K562 (cell line): ENCODE results near the gene GADD45B. TPM values are rescaled to one million over a fixed set of nuclear protein-coding genes. Genes with fewer than 3 reads are reported as not detected.

ENCODE experiments used
- ATAC-seq: fragments of 200-7000 bp; cut with Tn5 transposase; 3 replicates; pipeline ENCODE4 v1.9.1; 2020; ENCODE audit warnings: moderate library complexity
- BruUV-seq: library from RNA; stranded (reverse); fragments of 400-500 nt; replicated peaks from 2 replicates; lab custom pipeline; 2021; lab: Mats Ljungman, UMichigan
- CTCF ChIA-PET: fragments of 300-600 bp; formaldehyde crosslinking; extraction: SDS; loops from one replicate; lab custom pipeline; 2021; ENCODE audit warnings: low intra/inter-chr PET ratio; lab: Yijun Ruan, JAX
- POLR2A ChIA-PET: fragments of 300-600, 350-650 bp; sonication (Branson Sonifier 250); formaldehyde crosslinking; extraction: SDS; loops from one replicate; lab custom pipeline; 2021; ENCODE audit warnings: antibody characterized with exemption, inconsistent platforms; lab: Yijun Ruan, JAX
- DNase-seq, 4 experiments: peaks; one replicate each; pipeline versions ENCODE4 v3.0.0 to v3.0.0-alpha.2; 2011 to 2018; ENCODE audit warnings: low spot score in 3 of 4, mixed read lengths in 3 of 4; ENCODE audit errors: extremely low read depth in 1 of 4
- FAIRE-seq: peaks from 2 replicates; lab custom pipeline; 2011; peaks lifted over from hg19 to GRCh38; lab: Jason Lieb, UNC
- H2AFZ ChIP-seq: 2 replicates; pipeline ENCODE4 v1.6.0; 2011; ENCODE audit warnings: low read depth, low read length, control low read depth, inconsistent platforms
- H3K27ac ChIP-seq: fragments of 200-600 bp; 3 replicates; pipeline ENCODE4 v1.8.0; 2011; ENCODE audit warnings: low read depth, mild to moderate bottlenecking, control low read depth, inconsistent platforms, low read length, moderate library complexity, mixed read lengths; ENCODE audit errors: extremely low read depth
- H3K27me3 ChIP-seq, 2 experiments: fragments of 300-600 bp in 1 of 2; 2 replicates in 1 of 2; 3 replicates in 1 of 2; pipeline versions ENCODE4 v1.6.0 to v1.8.0; 2011; ENCODE audit warnings: inconsistent platforms in 2 of 2, low read length in 2 of 2, mild to moderate bottlenecking in 1 of 2, mixed read lengths in 1 of 2, moderate library complexity in 1 of 2; ENCODE audit not compliant: control insufficient read depth in 2 of 2, insufficient read depth in 2 of 2
- H3K36me3 ChIP-seq: fragments of 300-600 bp; 3 replicates; pipeline ENCODE4 v1.8.0; 2011; ENCODE audit warnings: mild to moderate bottlenecking, low read length, inconsistent platforms; ENCODE audit not compliant: control insufficient read depth, insufficient read depth
- H3K4me1 ChIP-seq, 2 experiments: fragments of 200-600 bp in 1 of 2; replicated peaks in 1 of 2; 2 replicates in 1 of 2; 3 replicates in 1 of 2; pipeline versions ENCODE4 v1.5.1 to v1.8.0; 2011; ENCODE audit warnings: inconsistent platforms in 2 of 2, low read length in 2 of 2, mild to moderate bottlenecking in 1 of 2, mixed read lengths in 1 of 2, moderate library complexity in 1 of 2; ENCODE audit not compliant: control insufficient read depth in 2 of 2, insufficient read depth in 2 of 2
- H3K4me2 ChIP-seq: 2 replicates; pipeline ENCODE4 v1.6.1; 2011; ENCODE audit warnings: low read length, control low read depth, inconsistent platforms, mixed read lengths; ENCODE audit not compliant: insufficient read depth
- H3K4me3 ChIP-seq: fragments of 200-600 bp; sonication (generic), shearing (Covaris generic); 2 replicates; pipeline ENCODE4 v1.5.1; 2016; ENCODE audit warnings: control low read depth, inconsistent platforms
- H3K79me2 ChIP-seq: fragments of 200-600 bp; 3 replicates; pipeline ENCODE4 v1.8.0; 2011; ENCODE audit warnings: low read length, inconsistent platforms; ENCODE audit not compliant: control insufficient read depth, insufficient read depth
- H3K9ac ChIP-seq, 2 experiments: 2 replicates each; pipeline versions ENCODE4 v1.6.0 to v1.6.1; 2011; ENCODE audit warnings: low read depth in 2 of 2, low read length in 2 of 2, control low read depth in 1 of 2, inconsistent platforms in 1 of 2, mild to moderate bottlenecking in 1 of 2, mixed read lengths in 1 of 2; ENCODE audit not compliant: insufficient read depth in 1 of 2
- H3K9me1 ChIP-seq: one replicate; pipeline ENCODE4 v1.6.0; 2011; ENCODE audit warnings: inconsistent platforms, mild to moderate bottlenecking, low read length, moderate library complexity; ENCODE audit not compliant: control insufficient read depth, insufficient read depth
- H3K9me3 ChIP-seq: replicated peaks from 2 replicates; pipeline ENCODE4 v1.5.1; 2011; ENCODE audit warnings: low read depth, low read length, inconsistent platforms; ENCODE audit not compliant: control insufficient read depth, insufficient read depth
- H4K20me1 ChIP-seq: replicated peaks from 2 replicates; pipeline ENCODE4 v1.6.1; 2011; ENCODE audit warnings: low read length, inconsistent platforms, mixed read lengths; ENCODE audit not compliant: control insufficient read depth, insufficient read depth
- CBX3 ChIP-seq, 2 experiments: IDR thresholded peaks; 1 replicate in 1 of 2; 2 replicates in 1 of 2; pipeline ENCODE4 v1.6.1; 2012; ENCODE audit warnings: inconsistent platforms in 2 of 2, low read length in 2 of 2, borderline replicate concordance in 1 of 2, control low read depth in 1 of 2
- CEBPB ChIP-seq: fragments of 450-650 bp; IDR thresholded peaks from 2 replicates; pipeline ENCODE4 v1.6.1; 2016; ENCODE audit warnings: missing genetic modification characterization, missing compliant biosample characterization
- CREM ChIP-seq: IDR thresholded peaks from 2 replicates; pipeline ENCODE4 v1.6.1; 2014; ENCODE audit warnings: antibody characterized with exemption, low read depth
- DACH1 ChIP-seq: fragments of 450-650 bp; IDR thresholded peaks from 2 replicates; pipeline ENCODE4 v1.6.1; 2018; ENCODE audit not compliant: partially characterized antibody
- FOSL1 ChIP-seq: fragments of 200-800 bp; sonication (Bioruptor generic); conservative IDR thresholded peaks from 2 replicates; pipeline ENCODE4 v1.6.1; 2016; ENCODE audit warnings: missing genetic modification characterization, missing compliant biosample characterization
- GABPA ChIP-seq: fragments of 200-800 bp; sonication (Bioruptor generic); conservative IDR thresholded peaks from 2 replicates; pipeline ENCODE4 v1.6.1; 2016; ENCODE audit warnings: low read depth, missing genetic modification characterization, missing compliant biosample characterization
- HIVEP1 ChIP-seq: fragments of 250-450 bp; sonication (Bioruptor Pico); IDR thresholded peaks from 2 replicates; pipeline ENCODE4 v1.4.0; 2020; ENCODE audit warnings: mild to moderate bottlenecking
- TEAD1 ChIP-seq, 2 experiments: fragments of 450-650 bp in 1 of 2; sonication (generic) in 1 of 2; formaldehyde crosslinking; IDR thresholded peaks; 2 replicates each; pipeline versions ENCODE4 v1.4.0 to v1.8.0; 2020 to 2022; ENCODE audit warnings: mild to moderate bottlenecking in 2 of 2, missing genetic modification reagents in 1 of 2
- YY1 ChIP-seq, 3 experiments: IDR thresholded peaks; 2 replicates each; pipeline ENCODE4 v1.6.1; 2011; ENCODE audit warnings: low read length in 2 of 3, mild to moderate bottlenecking in 2 of 3, moderate library complexity in 2 of 3, borderline replicate concordance in 1 of 3, control low read depth in 1 of 3, low read depth in 1 of 3; ENCODE audit not compliant: insufficient read depth in 3 of 3, insufficient replicate concordance in 2 of 3, control insufficient read depth in 1 of 3, insufficient read length in 1 of 3; ENCODE audit errors: extremely low read depth in 1 of 3
- ZKSCAN1 ChIP-seq: fragments of 150-350 bp; IDR thresholded peaks from 2 replicates; pipeline ENCODE4 v1.6.1; 2016; ENCODE audit warnings: low read depth, low read length
- ZNF146 ChIP-seq: IDR thresholded peaks from one replicate; pipeline ENCODE4 v1.6.1; 2018; ENCODE audit warnings: missing compliant biosample characterization; ENCODE audit not compliant: unreplicated experiment
- WGBS: fragments of 100-300 bp; shearing (Covaris generic); methylation state at CpG from one replicate; pipeline ENCODE4 v1.1.6; 2016; ENCODE audit warnings: low coverage, mixed read lengths; ENCODE audit not compliant: insufficient coverage; ENCODE audit errors: missing lambda C conversion rate; 5-methylcytosine and 5-hydroxymethylcytosine counted together
- in situ Hi-C: fragments of 300-500 bp; cut with MboI; formaldehyde crosslinking; loops from 4 replicates; pipeline ENCODE4 v1.15.0; 2018; ENCODE audit warnings: inconsistent platforms, mixed read lengths
- intact Hi-C: fragments of 100-400 bp; cut with micrococcal nuclease; formaldehyde crosslinking; loops from 2 replicates; pipeline ENCODE4 v1.14.2; 2022
- polyA plus RNA-seq, 8 experiments: library from polyadenylated mRNA; depleted of rRNA in 4 of 8; stranded (reverse) in 5 of 8; unstranded in 3 of 8; fragments of >200 nt; fragmentation: Nextera tagmentation in 2 of 8; fragmentation: Illumina TruSeq in 1 of 8; extraction: Ambion mirVana in 2 of 8; extraction: Trizol in 1 of 8; gene quantifications; 2 replicates each; pipeline versions ENCODE4 v1.2.1 to v1.2.3, GENCODE V29; 2011 to 2014; ENCODE audit warnings: inconsistent platforms in 1 of 8, missing spikeins in 1 of 8
- total RNA-seq, 7 experiments: library from RNA; depleted of rRNA in 6 of 7; stranded (reverse); fragments of >200 nt in 6 of 7; fragmentation: Illumina TruSeq in 2 of 7; extraction: Trizol in 2 of 7; gene quantifications; 2 replicates each; pipeline versions ENCODE4 v1.2.1 to v1.2.3, GENCODE V29; 2011 to 2021; ENCODE audit warnings: low replicate concordance in 1 of 7
- TF ChIP-seq, protein P1 (sequence below): fragments of 250-450 bp; sonication (Bioruptor Pico); IDR thresholded peaks from 2 replicates; pipeline ENCODE4 v1.4.0; 2020; ENCODE audit warnings: mild to moderate bottlenecking, moderate library complexity
- TF ChIP-seq, protein P2 (sequence below), 2 experiments: fragments of 450-650 bp in 1 of 2; IDR thresholded peaks; 2 replicates each; pipeline ENCODE4 v1.6.1; 2011 to 2017; ENCODE audit warnings: low read depth in 2 of 2, antibody characterized with exemption in 1 of 2, borderline replicate concordance in 1 of 2, low read length in 1 of 2, mild to moderate bottlenecking in 1 of 2, mixed read lengths in 1 of 2; ENCODE audit not compliant: control insufficient read depth in 1 of 2

The GADD45B gene
- total and polyA plus RNA-seq, 9 of the 15 experiments (the other 6 are each of a cell fraction or from before 2014, with no cell fraction given): 0.06 to 4.1 (median 2.1) TPM

DNA sequence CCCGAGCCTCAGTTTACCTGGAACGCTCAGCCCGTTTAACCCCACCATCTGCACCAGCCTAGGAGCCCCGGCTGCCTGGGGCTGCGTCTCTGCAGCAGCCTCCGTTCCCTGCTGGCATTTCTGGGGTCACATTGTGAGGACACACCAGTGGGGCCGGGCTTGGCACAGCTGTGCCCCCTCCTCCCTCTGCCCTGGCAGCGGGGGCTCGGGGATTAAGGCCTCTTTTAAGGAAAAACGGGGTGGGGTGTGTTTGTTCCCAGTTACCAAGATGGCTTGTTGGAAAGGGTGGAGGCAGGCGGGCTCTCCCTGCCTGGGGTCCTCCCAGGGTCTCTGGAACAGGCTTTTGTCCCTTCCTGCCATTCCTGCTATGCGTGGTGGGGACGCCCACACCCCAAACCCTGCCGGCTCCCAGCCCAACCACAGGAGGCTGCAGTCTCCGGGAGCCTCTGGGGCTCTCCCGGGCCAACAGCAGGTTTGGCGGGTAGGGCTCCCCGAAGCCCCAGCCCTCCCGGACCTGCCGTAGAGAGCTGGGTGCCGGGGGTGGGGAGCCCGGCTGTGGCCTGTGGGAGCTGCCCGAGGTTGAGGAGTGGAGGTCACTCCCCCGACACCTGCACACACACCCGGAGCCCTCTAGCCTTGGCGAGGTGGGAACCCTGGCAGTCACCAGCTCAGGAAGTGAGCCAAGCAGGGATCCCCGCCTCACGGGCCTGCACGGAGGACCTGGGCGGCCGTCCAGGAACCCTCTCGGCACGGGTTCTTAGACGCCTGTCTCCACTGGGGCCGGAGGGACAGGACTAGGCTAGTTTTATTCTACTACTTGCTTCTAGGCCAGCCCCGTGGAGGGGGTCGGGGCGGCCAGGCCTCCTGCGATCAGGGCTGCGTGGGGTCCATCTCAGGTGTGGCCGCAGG, 36.9 kb downstream of the GADD45B start:
- in situ Hi-C loops (no loop called here), intact Hi-C loops (no loop called here)
- Histone ChIP-seq H3K9me3 (no peaks in the 10 kb centered on the region), H3K9ac (no peak overlapping the region; a peak in 1 of 4 replicates), H3K4me1 (peaks cover 0 to 41% of the 10 kb centered on the region in 2 experiments; a peak in 3 of 5 replicates), H3K9me1 (no peaks in the 10 kb centered on the region), H3K4me3 (no peak overlapping the region), H3K27ac (no peak overlapping the region), H3K4me2 (no peak overlapping the region), H3K79me2 (no peaks in the 10 kb centered on the region), H3K36me3 (no peaks in the 10 kb centered on the region), H3K27me3 (peaks cover 10 to 45% of the 10 kb centered on the region in 2 experiments; a peak in 4 of 5 replicates), H2AFZ (no peak overlapping the region), H4K20me1 (no peaks in the 10 kb centered on the region)
- FAIRE-seq (no peak), DNase-seq (no peak), ATAC-seq (peak; percentile 48; the same call in 2 of the 3 replicates)
- CTCF ChIA-PET: no interaction called here
- BruUV-seq: no TSS peak
- POLR2A ChIA-PET: no interaction called here
- WGBS: 29% methylated on average over 41 of the region's 41 CpGs
- TF ChIP-seq GABPA: no peak
- TF ChIP-seq, protein P1, sequence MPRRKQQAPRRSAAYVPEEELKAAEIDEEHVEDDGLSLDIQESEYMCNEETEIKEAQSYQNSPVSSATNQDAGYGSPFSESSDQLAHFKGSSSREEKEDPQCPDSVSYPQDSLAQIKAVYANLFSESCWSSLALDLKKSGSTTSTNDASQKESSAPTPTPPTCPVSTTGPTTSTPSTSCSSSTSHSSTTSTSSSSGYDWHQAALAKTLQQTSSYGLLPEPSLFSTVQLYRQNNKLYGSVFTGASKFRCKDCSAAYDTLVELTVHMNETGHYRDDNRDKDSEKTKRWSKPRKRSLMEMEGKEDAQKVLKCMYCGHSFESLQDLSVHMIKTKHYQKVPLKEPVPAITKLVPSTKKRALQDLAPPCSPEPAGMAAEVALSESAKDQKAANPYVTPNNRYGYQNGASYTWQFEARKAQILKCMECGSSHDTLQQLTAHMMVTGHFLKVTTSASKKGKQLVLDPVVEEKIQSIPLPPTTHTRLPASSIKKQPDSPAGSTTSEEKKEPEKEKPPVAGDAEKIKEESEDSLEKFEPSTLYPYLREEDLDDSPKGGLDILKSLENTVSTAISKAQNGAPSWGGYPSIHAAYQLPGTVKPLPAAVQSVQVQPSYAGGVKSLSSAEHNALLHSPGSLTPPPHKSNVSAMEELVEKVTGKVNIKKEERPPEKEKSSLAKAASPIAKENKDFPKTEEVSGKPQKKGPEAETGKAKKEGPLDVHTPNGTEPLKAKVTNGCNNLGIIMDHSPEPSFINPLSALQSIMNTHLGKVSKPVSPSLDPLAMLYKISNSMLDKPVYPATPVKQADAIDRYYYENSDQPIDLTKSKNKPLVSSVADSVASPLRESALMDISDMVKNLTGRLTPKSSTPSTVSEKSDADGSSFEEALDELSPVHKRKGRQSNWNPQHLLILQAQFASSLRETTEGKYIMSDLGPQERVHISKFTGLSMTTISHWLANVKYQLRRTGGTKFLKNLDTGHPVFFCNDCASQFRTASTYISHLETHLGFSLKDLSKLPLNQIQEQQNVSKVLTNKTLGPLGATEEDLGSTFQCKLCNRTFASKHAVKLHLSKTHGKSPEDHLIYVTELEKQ (CRISPR knock-in tag): no peak
- TF ChIP-seq TEAD1 (CRISPR knock-in tag; IDR thresholded peaks at IDR 0.05): no peak
- no peak for TF ChIP-seq FOSL1 (tag)
- TF ChIP-seq CEBPB (tag): no peak
- no peak for TF ChIP-seq CBX3 (IDR thresholded peaks at IDR 0.05; ENCODE audit: borderline replicate concordance in 1 of 2, low read length in 2 of 2)
- TF ChIP-seq ZKSCAN1: no peak
- TF ChIP-seq HIVEP1 (CRISPR knock-in tag): no peak
- TF ChIP-seq CREM: no peak
- TF ChIP-seq, protein P2, sequence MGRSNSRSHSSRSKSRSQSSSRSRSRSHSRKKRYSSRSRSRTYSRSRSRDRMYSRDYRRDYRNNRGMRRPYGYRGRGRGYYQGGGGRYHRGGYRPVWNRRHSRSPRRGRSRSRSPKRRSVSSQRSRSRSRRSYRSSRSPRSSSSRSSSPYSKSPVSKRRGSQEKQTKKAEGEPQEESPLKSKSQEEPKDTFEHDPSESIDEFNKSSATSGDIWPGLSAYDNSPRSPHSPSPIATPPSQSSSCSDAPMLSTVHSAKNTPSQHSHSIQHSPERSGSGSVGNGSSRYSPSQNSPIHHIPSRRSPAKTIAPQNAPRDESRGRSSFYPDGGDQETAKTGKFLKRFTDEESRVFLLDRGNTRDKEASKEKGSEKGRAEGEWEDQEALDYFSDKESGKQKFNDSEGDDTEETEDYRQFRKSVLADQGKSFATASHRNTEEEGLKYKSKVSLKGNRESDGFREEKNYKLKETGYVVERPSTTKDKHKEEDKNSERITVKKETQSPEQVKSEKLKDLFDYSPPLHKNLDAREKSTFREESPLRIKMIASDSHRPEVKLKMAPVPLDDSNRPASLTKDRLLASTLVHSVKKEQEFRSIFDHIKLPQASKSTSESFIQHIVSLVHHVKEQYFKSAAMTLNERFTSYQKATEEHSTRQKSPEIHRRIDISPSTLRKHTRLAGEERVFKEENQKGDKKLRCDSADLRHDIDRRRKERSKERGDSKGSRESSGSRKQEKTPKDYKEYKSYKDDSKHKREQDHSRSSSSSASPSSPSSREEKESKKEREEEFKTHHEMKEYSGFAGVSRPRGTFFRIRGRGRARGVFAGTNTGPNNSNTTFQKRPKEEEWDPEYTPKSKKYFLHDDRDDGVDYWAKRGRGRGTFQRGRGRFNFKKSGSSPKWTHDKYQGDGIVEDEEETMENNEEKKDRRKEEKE (IDR thresholded peaks at IDR 0.05; ENCODE audit: borderline replicate concordance in 1 of 2, control insufficient read depth in 1 of 2, low read depth in 2 of 2, low read length in 1 of 2): no peak
- no peak for TF ChIP-seq ZNF146 (CRISPR knock-in tag)
- no peak for TF ChIP-seq YY1 (IDR thresholded peaks at IDR 0.05; ENCODE audit: borderline replicate concordance in 1 of 3, control insufficient read depth in 1 of 3, extremely low read depth in 1 of 3, insufficient read depth in 3 of 3, insufficient read length in 1 of 3, insufficient replicate concordance in 2 of 3, low read depth in 1 of 3, low read length in 2 of 3)
- TF ChIP-seq DACH1: no peak
